ENCODE measurements around the gene FOXB1.

The FOXB1 gene

DNA sequence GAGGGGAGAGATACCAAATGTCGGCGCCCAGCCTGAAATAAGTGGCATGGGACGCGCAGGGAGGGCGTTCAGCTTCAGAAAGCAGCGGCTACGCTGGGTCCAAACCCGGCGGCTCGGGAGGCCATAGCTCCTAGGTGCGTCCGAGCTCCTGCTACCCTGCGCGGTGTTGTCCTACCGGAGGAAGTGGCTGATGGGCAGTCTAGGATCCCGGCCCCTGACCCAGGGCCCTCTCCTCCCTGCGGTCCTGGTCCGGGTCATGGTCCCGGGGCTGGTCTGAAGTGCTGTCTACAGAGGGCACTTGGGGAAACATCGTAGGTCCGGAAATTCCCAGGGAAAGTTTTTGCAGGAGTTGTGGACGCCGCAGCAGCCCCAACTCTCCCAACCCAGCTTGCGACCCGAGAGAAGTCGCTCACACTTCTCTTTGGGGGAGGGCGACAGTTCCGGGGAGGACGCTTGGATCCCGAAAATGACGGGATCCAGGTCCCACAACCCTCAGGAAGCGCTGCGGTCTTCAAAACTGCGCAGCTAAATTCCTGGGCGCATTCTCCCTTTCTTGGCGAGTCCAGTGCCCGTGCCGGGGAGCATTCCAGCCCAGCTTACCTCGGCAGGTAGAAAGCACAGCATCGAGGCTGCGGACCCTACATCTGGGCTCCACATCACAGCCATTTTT, 9.1 kb upstream of the FOXB1 start:
- TF ChIP-seq CTCF (IDR thresholded peaks at IDR 0.05), result no peak

GRCh38 chr15:59995568-59996297, 8.4 kb upstream of the FOXB1 start:
- TF ChIP-seq CTCF (IDR thresholded peaks at IDR 0.05), result no peak

More for the DNA sequence above, 9.1 kb upstream of the FOXB1 start:
- DNase-seq (ENCODE audit: low spot score), result no peak
- H3K4me3 ChIP-seq, result no peak overlapping the region
- no peak overlapping the region for H3K27ac ChIP-seq

DNA sequence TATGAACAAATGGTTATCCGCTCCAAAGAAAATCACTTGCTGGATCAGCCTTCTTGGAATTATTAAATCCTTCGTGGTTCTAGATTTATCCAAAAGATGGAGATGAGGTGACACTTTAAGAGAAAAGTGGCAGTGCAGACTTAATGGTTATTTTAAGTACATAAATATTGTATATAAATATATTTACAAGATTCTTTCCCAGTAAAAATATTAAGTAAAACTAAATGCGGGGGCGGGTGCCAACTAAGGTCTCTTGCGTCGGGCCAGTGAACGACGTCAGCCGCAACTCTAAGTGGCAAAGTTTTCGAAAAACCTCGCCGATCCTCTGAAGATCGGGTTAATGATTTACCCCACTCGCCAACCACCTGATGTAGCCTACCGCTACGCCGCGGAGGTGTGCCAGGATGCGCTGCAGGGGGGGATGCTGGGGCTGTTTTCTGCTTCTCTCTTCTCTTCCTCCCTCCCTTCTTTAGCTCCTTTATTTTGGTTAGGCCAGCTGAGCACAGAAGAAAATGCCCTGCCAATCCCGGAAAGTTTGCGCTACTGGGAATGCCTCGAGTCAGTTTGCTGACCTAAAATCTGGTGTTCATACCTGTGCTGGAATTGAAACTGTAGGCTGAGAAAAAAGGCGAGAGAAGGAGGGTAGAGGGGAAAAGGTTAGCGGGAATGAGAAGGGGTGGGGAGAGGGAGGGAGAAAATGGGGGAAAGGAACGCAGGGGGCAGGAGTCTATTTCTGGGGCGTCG, 7.6 kb upstream of the FOXB1 start:
- Histone ChIP-seq H3K27ac (no peak overlapping the region), H3K4me3 (peak overlapping the region; percentile 52)
- no peak for TF ChIP-seq CTCF (IDR thresholded peaks at IDR 0.05)
- DNase-seq (ENCODE audit: low spot score), result no peak

More at GRCh38 chr15:59995568-59996297, 8.4 kb upstream of the FOXB1 start:
- no peak overlapping the region for H3K27ac ChIP-seq
- DNase-seq (ENCODE audit: low spot score), result no peak
- no peak overlapping the region for H3K4me3 ChIP-seq

DNA sequence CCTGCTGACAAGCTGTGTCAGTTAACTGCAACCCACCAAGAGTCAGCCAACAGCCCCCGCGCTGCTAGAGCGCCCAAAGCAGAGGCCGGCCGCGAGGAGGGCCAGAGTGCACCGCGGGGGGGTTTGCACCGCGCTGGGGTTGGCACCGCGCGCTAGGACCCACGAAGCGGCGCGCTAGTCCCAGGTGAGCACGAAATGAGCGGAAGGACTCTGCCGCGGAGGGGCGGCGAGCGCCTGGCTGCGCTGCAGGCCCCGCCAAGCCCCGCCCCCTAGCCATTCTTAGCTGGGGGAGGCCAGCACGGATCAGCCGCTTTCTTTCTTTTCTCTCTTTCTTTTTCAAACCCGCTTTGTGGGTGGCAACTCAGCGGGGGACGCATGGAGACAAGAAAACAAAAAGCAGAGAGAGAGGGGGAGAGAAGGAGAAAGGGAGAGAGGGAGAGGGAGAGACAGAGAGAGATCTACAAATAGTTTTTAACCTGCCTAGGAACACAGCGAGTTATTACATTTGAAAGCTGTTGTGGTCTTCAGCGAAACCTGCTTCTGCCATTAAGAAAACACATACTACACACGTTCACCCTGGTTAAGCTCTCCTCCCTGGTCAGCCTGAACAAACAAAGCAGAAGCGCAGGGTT, 6.9 kb upstream of the FOXB1 start:
- no peak overlapping the region for H3K27ac ChIP-seq
- DNase-seq (ENCODE audit: low spot score), result no peak
- H3K4me3 ChIP-seq, result peak overlapping the region; percentile 52
- TF ChIP-seq CTCF (IDR thresholded peaks at IDR 0.05), result no peak

GRCh38 chr15:59998305-59998949, 5.7 kb upstream of the FOXB1 start:
- no peak for DNase-seq (ENCODE audit: low spot score)
- Histone ChIP-seq H3K4me3 (no peak overlapping the region), H3K27ac (no peak overlapping the region)
- no peak for TF ChIP-seq CTCF (IDR thresholded peaks at IDR 0.05)

DNA sequence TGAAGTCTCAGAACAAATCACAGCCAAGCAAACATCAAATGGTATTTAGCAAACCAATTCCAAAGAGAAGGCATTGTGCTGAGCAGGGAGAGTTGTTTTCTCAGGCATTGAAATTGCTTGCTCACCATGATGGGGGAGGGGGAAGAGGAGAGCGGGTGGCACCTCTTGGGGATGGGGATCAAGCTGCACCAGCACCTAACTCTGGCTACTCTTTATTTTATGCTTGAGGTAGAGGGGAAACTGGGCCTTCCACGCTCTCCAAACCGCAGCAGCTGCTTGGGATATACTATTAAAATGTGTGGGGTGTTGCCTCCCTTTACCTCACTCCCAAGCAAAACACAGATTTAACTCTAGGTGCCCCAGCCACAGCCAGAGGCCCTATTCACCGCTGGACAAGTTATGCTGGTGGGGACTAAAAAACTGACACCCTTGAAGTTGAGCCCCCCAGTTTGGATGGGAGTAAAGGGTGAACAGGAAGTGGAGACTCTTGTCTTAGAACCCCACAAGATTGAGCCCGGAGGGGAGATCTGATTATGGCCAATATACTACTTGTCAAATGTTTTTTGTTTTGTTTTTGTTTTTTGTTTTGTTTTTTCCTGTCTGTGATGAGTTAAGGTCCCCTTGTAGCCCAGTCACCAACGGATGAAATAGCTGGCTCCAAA, 5.0 kb upstream of the FOXB1 start:
- TF ChIP-seq CTCF (IDR thresholded peaks at IDR 0.05), result no peak
- Histone ChIP-seq H3K4me3 (no peak overlapping the region), H3K27ac (no peak overlapping the region)
- no peak for DNase-seq (ENCODE audit: low spot score)

Data from coronary artery (tissue), 2 donors.